GM13977 (cell line): ENCODE results near the gene PTPN22.

ENCODE experiments used
- DNase-seq: peaks from one replicate; pipeline ENCODE4 v3.0.0; 2012; ENCODE audit warnings: low spot score
- in situ Hi-C: fragments of 300-500 bp; cut with MboI; formaldehyde crosslinking; loops from one replicate; pipeline ENCODE4 v1.12.0; 2022; ENCODE audit warnings: low sequenced_read_pairs, low pct_unique_long_range_greater_than_20kb, mixed read lengths, inconsistent platforms; ENCODE audit not compliant: unreplicated experiment
- TF ChIP-seq, protein P1 (sequence below): IDR thresholded peaks from 2 replicates; pipeline ENCODE4 v1.5.1; 2012; ENCODE audit warnings: mild to moderate bottlenecking, control low read depth; ENCODE audit not compliant: insufficient read depth; ENCODE audit errors: extremely low read depth, missing control alignments

Gene PTPN22

DNA sequence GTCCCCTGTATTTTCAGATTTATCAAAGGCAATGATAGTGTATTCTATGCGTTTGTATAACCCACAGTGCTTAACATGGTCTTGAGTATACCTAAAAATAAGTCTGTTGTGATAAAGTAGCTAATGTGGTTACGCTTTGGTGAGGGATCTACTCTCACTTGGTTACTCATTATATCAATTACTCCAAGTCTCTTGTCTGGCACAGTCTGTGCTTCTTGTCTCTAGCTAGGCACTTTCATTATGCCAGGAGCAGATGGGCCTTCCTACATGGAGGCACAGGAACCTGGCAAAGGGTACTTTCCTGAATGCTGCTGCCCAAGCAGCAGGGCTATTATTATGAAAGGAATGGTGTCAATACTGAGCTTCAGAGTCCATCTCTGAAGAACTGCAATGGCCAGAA, 4.2 kb upstream of the PTPN22 start:
- TF ChIP-seq, protein P1, sequence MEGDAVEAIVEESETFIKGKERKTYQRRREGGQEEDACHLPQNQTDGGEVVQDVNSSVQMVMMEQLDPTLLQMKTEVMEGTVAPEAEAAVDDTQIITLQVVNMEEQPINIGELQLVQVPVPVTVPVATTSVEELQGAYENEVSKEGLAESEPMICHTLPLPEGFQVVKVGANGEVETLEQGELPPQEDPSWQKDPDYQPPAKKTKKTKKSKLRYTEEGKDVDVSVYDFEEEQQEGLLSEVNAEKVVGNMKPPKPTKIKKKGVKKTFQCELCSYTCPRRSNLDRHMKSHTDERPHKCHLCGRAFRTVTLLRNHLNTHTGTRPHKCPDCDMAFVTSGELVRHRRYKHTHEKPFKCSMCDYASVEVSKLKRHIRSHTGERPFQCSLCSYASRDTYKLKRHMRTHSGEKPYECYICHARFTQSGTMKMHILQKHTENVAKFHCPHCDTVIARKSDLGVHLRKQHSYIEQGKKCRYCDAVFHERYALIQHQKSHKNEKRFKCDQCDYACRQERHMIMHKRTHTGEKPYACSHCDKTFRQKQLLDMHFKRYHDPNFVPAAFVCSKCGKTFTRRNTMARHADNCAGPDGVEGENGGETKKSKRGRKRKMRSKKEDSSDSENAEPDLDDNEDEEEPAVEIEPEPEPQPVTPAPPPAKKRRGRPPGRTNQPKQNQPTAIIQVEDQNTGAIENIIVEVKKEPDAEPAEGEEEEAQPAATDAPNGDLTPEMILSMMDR: no peak
- DNase-seq: no peak
- in situ Hi-C loops: no loop called here

DNA sequence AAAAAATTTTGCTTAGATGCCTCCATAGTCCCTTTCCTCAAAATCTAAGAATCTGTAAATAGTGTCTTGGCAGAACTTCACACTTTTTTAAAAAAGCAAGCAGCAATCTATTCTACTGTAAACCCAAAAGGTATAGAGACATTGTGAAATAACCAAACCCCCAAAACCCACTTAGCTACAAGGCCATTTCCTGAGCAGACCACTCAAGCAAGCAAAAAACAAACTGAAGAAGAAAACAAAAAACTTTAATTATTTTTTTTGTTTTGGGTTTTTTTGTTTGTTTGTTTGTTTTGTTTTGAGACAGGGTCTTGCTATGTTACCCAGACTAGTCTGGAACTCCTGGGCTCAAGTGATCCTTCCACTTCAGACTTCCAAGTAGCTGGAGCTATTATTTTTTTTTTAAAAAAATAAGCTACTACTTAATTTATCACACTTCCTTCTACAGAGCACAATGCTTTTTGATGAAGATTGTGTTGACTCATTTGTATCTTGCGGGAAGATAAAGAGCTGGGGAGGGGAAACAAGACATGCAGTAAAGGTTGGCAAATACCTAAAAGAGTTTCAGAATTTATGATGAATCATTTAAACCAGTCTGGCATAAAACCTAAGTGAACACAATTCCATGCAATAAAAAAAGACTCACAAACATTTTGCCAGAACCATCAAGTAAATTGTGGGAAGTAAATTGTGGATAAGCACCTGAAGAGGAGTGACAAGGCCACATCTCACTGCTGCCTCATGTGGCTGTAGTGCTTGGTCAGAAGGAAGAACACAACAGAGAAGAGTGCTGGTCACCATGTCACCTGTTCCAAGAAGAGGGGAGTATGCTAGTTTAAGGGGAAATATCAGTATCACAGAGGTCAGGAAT, 2.7 kb upstream of the PTPN22 start:
- no peak for DNase-seq

GRCh38 chr1:113872219-113872935, 865 bp upstream of the PTPN22 start:
- no peak for DNase-seq
- in situ Hi-C loops: no loop called here
- TF ChIP-seq, protein P1: no peak

More for the DNA sequence above, 2.7 kb upstream of the PTPN22 start:
- TF ChIP-seq, protein P1: peak; percentile 55
- in situ Hi-C loops: no loop called here

DNA sequence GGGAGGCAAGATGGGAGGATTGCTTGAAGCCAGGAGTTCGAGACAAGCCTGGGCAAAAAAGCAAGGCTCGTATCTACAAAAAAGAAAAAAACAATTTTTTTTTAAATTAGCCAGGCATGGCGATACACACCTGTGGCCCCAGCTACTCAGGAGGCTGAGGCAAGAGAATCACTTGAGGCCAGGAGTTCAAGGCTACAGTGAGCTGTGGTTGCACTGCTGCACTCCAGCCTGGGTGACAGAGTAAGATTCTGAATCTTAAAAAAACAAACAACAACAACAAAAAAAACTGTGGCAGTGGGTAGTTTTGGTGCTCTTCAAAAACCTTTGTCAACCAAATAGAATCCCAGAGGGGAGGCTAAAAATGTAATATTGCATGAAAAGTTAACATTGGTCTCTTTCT, 734 bp downstream of the PTPN22 start:
- no peak for DNase-seq
- TF ChIP-seq, protein P1: no peak
- in situ Hi-C loops: no loop called here

- in situ Hi-C loops: no loop called here
- no peak for DNase-seq
Observed at GRCh38 chr1:113868387-113869083, 3.0 kb downstream of the PTPN22 start.

GRCh38 chr1:113861641-113862040, 9.9 kb downstream of the PTPN22 start:
- in situ Hi-C loops: no loop called here
- TF ChIP-seq, protein P1: no peak
- no peak for DNase-seq

More at GRCh38 chr1:113868387-113869083, 3.0 kb downstream of the PTPN22 start:
- TF ChIP-seq, protein P1: no peak
